B cell (primary cell): ENCODE data around the gene SIAH2. TPM values are rescaled to one million over a fixed set of nuclear protein-coding genes. Genes with fewer than 3 reads are reported as not detected.

Source experiments
- ATAC-seq: fragments of 200-7000 bp; cut with Tn5 transposase; one replicate; pipeline ENCODE4 v1.10.0; 2021; ENCODE audit warnings: low read depth, mild to moderate bottlenecking, moderate number of reproducible peaks, moderate library complexity
- CTCF ChIA-PET: fragments of 350-600 bp; sonication (Branson Sonifier 250); formaldehyde crosslinking; loops from one replicate; lab custom pipeline; 2021; ENCODE audit warnings: antibody characterized with exemption, inconsistent platforms; lab: Charles Lee
- POLR2A ChIA-PET: fragments of 350-600 bp; sonication (Branson Sonifier 250); formaldehyde crosslinking; loops from one replicate; lab custom pipeline; 2021; ENCODE audit warnings: antibody characterized with exemption; lab: Charles Lee
- DNase-seq: peaks from one replicate; pipeline ENCODE4 v3.0.0; 2013
- H2AFZ ChIP-seq: 2 replicates; pipeline ENCODE4 v1.6.1; 2012; ENCODE audit warnings: mild to moderate bottlenecking, low read depth, low read length; ENCODE audit not compliant: insufficient read depth, poor library complexity, severe bottlenecking
- H3K27ac ChIP-seq, 2 donors: 1 replicate in 1 of 2; 2 replicates in 1 of 2; pipeline ENCODE4 v1.5.1; 2012 to 2013; ENCODE audit warnings: low read length in 2 of 2, mild to moderate bottlenecking in 2 of 2, moderate library complexity in 1 of 2
- H3K27me3 ChIP-seq, 4 experiments: fragments of 200-600 bp in 1 of 4; sonication (generic) in 1 of 4; replicated peaks in 1 of 4; 1 replicate in 2 of 4; 2 replicates in 2 of 4; pipeline versions ENCODE4 v1.6.1 to v1.7.0; 2013 to 2016; ENCODE audit warnings: low read length in 3 of 4, mild to moderate bottlenecking in 2 of 4, mixed read lengths in 1 of 4, moderate library complexity in 1 of 4; ENCODE audit not compliant: insufficient read depth in 4 of 4, control insufficient read depth in 3 of 4; ENCODE audit errors: control extremely low read depth in 1 of 4
- H3K36me3 ChIP-seq, 2 experiments: replicated peaks in 1 of 2; 1 replicate in 1 of 2; 2 replicates in 1 of 2; pipeline versions ENCODE4 v1.6.1 to v1.7.1; 2013; ENCODE audit warnings: low read length in 1 of 2; ENCODE audit not compliant: insufficient read depth in 2 of 2, control insufficient read depth in 1 of 2; ENCODE audit errors: control extremely low read depth in 1 of 2, extremely low read depth in 1 of 2
- H3K4me1 ChIP-seq, 2 donors: fragments of 200-600 bp in 1 of 2; sonication (generic) in 1 of 2; 1 replicate in 1 of 2; 2 replicates in 1 of 2; pipeline versions ENCODE4 v1.5.1 to v1.6.1; 2013 to 2017; ENCODE audit warnings: low read length in 2 of 2; ENCODE audit not compliant: control insufficient read depth in 2 of 2, insufficient read depth in 2 of 2
- H3K4me2 ChIP-seq: replicated peaks from 2 replicates; pipeline ENCODE3; 2012; ENCODE audit warnings: mild to moderate bottlenecking, low read depth, low read length; ENCODE audit not compliant: poor library complexity, severe bottlenecking
- H3K4me3 ChIP-seq, 5 experiments: fragments of 200-600 bp in 1 of 5; sonication (generic) in 1 of 5; 1 replicate in 3 of 5; 2 replicates in 2 of 5; pipeline versions ENCODE4 v1.5.1 to v1.7.0; 2011 to 2016; ENCODE audit warnings: low read length in 4 of 5, mild to moderate bottlenecking in 4 of 5, low read depth in 2 of 5, control low read depth in 1 of 5, moderate library complexity in 1 of 5; ENCODE audit not compliant: insufficient read depth in 1 of 5; ENCODE audit errors: control extremely low read depth in 1 of 5, extremely low read depth in 1 of 5
- H3K79me2 ChIP-seq: fragments of 200-600 bp; sonication (generic); one replicate; pipeline ENCODE4 v1.6.0; 2016; ENCODE audit warnings: low read length; ENCODE audit not compliant: control insufficient read depth, insufficient read depth
- H3K9ac ChIP-seq: fragments of 200-600 bp; sonication (generic); 2 replicates; pipeline ENCODE4 v1.6.1; 2017; ENCODE audit warnings: mild to moderate bottlenecking, low read length, moderate library complexity
- H3K9me3 ChIP-seq, 3 donors: one replicate each; pipeline versions ENCODE4 v1.6.1 to v1.7.1; 2013; ENCODE audit warnings: low read length in 2 of 3; ENCODE audit not compliant: control insufficient read depth in 2 of 3, insufficient read depth in 1 of 3; ENCODE audit errors: control extremely low read depth in 1 of 3
- H4K20me1 ChIP-seq: 2 replicates; pipeline ENCODE4 v1.6.0; 2012; ENCODE audit warnings: mild to moderate bottlenecking, low read length; ENCODE audit not compliant: insufficient read depth, control insufficient read depth, poor library complexity, severe bottlenecking
- H3K27ac Mint-ChIP-seq: one replicate; pipeline ENCODE4 v1.8.0; 2021; ENCODE audit warnings: mixed read lengths
- H3K27me3 Mint-ChIP-seq: one replicate; pipeline ENCODE4 v1.8.0; 2021; ENCODE audit warnings: mixed read lengths
- H3K4me1 Mint-ChIP-seq: one replicate; pipeline ENCODE4 v1.8.0; 2021; ENCODE audit warnings: mixed read lengths
- H3K4me3 Mint-ChIP-seq: one replicate; pipeline ENCODE4 v1.8.0; 2021; ENCODE audit warnings: mixed read lengths
- H3K9me3 Mint-ChIP-seq: one replicate; pipeline ENCODE4 v1.8.0; 2022; ENCODE audit warnings: mixed read lengths; ENCODE audit not compliant: insufficient read depth
- CTCF ChIP-seq: fragments of 200-600 bp; IDR thresholded peaks from one replicate; pipeline ENCODE4 v1.8.0; 2022; ENCODE audit warnings: antibody characterized with exemption, mild to moderate bottlenecking
- EZH2 ChIP-seq: IDR thresholded peaks from 2 replicates; pipeline ENCODE4 v1.6.1; 2012; ENCODE audit warnings: borderline replicate concordance, low read depth, mild to moderate bottlenecking, moderate library complexity, low read length; ENCODE audit not compliant: insufficient read depth, poor library complexity, severe bottlenecking
- WGBS: methylation state at CpG from one replicate; pipeline ENCODE4 v1.1.5; 2013; ENCODE audit warnings: missing lambda C conversion rate; ENCODE audit not compliant: insufficient coverage; 5-methylcytosine and 5-hydroxymethylcytosine counted together
- intact Hi-C: fragments of 100-400 bp; cut with micrococcal nuclease; formaldehyde crosslinking; loops from one replicate; pipeline ENCODE4 v1.10.0; 2022
- polyA plus RNA-seq: library from polyadenylated mRNA; depleted of rRNA; stranded (reverse); fragments of >200 nt; gene quantifications from 2 replicates; pipeline ENCODE4 v1.2.3, GENCODE V29; 2012
- total RNA-seq, 2 donors: library from RNA; stranded (reverse); fragments of 120-200 nt in 1 of 2; gene quantifications; 1 replicate in 1 of 2; 2 replicates in 1 of 2; pipeline versions ENCODE4 v1.2.3 to v1.2.4, GENCODE V29; 2013 to 2022

The SIAH2 gene
- total and polyA plus RNA-seq, 2 donors (not counting 1 experiment from before 2014, with no cell fraction given) = 22.3 to 83.4 TPM

- H4K20me1 ChIP-seq = no peaks in the 10 kb centered on the region
- peaks cover 0 to 5% (median 1%) of the 10 kb centered on the region in 4 experiments for H3K27me3 ChIP-seq
- peaks cover 9% of the 10 kb centered on the region for H3K27me3 Mint-ChIP-seq
- WGBS = 100% methylated on average over 1 of the region's 1 CpG
- no peaks in the 10 kb centered on the region for H3K4me1 Mint-ChIP-seq
- no peak overlapping the region for H3K9ac ChIP-seq
- ATAC-seq (no peak), DNase-seq (no peak)
- H3K4me3 Mint-ChIP-seq = no peak overlapping the region
- no peaks in the 10 kb centered on the region for H3K9me3 ChIP-seq
- ChIA-PET CTCF (interaction anchor here (0.7 to 1.6 kb wide), 2 partner anchors 89 to 903 kb away, joined by 4 read pairs; no protein-coding TSS in a partner anchor), POLR2A (no interaction called here)
- TF ChIP-seq CTCF = no peak
- no peak for TF ChIP-seq EZH2
- H3K9me3 Mint-ChIP-seq = no peaks in the 10 kb centered on the region
- H3K4me2 ChIP-seq = no peak overlapping the region
- no peaks in the 10 kb centered on the region for H3K4me1 ChIP-seq
- H3K36me3 ChIP-seq = no peaks in the 10 kb centered on the region
- no peaks in the 10 kb centered on the region for H3K79me2 ChIP-seq
- H2AFZ ChIP-seq = no peak overlapping the region
- no peak overlapping the region for H3K27ac Mint-ChIP-seq
- intact Hi-C loops = no loop called here
- no peak overlapping the region for H3K27ac ChIP-seq
- H3K4me3 ChIP-seq = no peak overlapping the region
Measured at GRCh38 chr3:150810641-150811040, 47.7 kb upstream of the SIAH2 start.

GRCh38 chr3:150806185-150806835 is 43.3 kb upstream of the SIAH2 start:
- H3K4me2 ChIP-seq = no peak overlapping the region
- H3K4me3 Mint-ChIP-seq = no peak overlapping the region
- no peak overlapping the region for H2AFZ ChIP-seq
- H4K20me1 ChIP-seq = no peaks in the 10 kb centered on the region
- peaks cover 7% of the 10 kb centered on the region for H3K27me3 Mint-ChIP-seq
- H3K79me2 ChIP-seq = no peaks in the 10 kb centered on the region
- intact Hi-C loops = no loop called here
- no peak overlapping the region for H3K27ac ChIP-seq
- no peaks in the 10 kb centered on the region for H3K27me3 ChIP-seq
- 100% methylated on average over 1 of the region's 5 CpGs for WGBS
- H3K9me3 ChIP-seq = no peaks in the 10 kb centered on the region
- no peaks in the 10 kb centered on the region for H3K4me1 Mint-ChIP-seq
- ATAC-seq (no peak), DNase-seq (no peak)
- H3K9me3 Mint-ChIP-seq = no peaks in the 10 kb centered on the region
- H3K36me3 ChIP-seq = no peaks in the 10 kb centered on the region
- H3K27ac Mint-ChIP-seq = no peak overlapping the region
- POLR2A ChIA-PET = no interaction called here
- no peak overlapping the region for H3K9ac ChIP-seq
- H3K4me1 ChIP-seq = no peaks in the 10 kb centered on the region
- no peak overlapping the region for H3K4me3 ChIP-seq
- TF ChIP-seq EZH2 (no peak), CTCF (no peak)
- CTCF ChIA-PET = interaction anchor here (0.8 to 1.3 kb wide), 2 partner anchors 13 to 85 kb away, joined by 4 read pairs; no protein-coding TSS in a partner anchor
